Caco-2 (cell line): ENCODE data around the gene ITGB6. TPM values are rescaled to one million over a fixed set of nuclear protein-coding genes. Genes with fewer than 3 reads are reported as not detected.

Source experiments
- BruUV-seq: library from RNA; stranded (reverse); fragments of 400-500 nt; replicated peaks from 2 replicates; lab custom pipeline; 2021; lab: Mats Ljungman, UMichigan
- CTCF ChIA-PET: fragments of 300-600 bp; sonication (Branson Sonifier 250); formaldehyde crosslinking; loops from one replicate; lab custom pipeline; 2022; ENCODE audit warnings: antibody characterized with exemption; lab: Charles Lee
- POLR2A ChIA-PET: fragments of 300-600 bp; sonication (Branson Sonifier 250); formaldehyde crosslinking; loops from one replicate; lab custom pipeline; 2022; ENCODE audit warnings: antibody characterized with exemption; lab: Charles Lee
- DNase-seq, 2 experiments: peaks; one replicate each; pipeline versions ENCODE4 v3.0.0 to v3.0.0-alpha.2; 2020 to 2022
- H3K27me3 ChIP-seq: replicated peaks from 2 replicates; pipeline ENCODE4 v1.6.0; 2011; ENCODE audit warnings: low read length; ENCODE audit not compliant: control insufficient read depth, insufficient read depth
- H3K36me3 ChIP-seq: 2 replicates; pipeline ENCODE4 v1.5.1; 2011; ENCODE audit warnings: low read length; ENCODE audit not compliant: control insufficient read depth, insufficient read depth
- H3K4me1 ChIP-seq: fragments of 250-450 bp; sonication (Bioruptor Pico); 2 replicates; pipeline ENCODE4 v1.5.1; 2020; ENCODE audit warnings: mild to moderate bottlenecking
- H3K4me3 ChIP-seq: 2 replicates; pipeline ENCODE4 v1.5.1; 2011; ENCODE audit warnings: low read depth, mild to moderate bottlenecking, control low read depth, low read length
- H3K9me3 ChIP-seq: fragments of 250-450 bp; sonication (Bioruptor Pico); 2 replicates; pipeline ENCODE4 v1.5.1; 2020; ENCODE audit warnings: mild to moderate bottlenecking, moderate library complexity
- H3K27ac Mint-ChIP-seq: one replicate; pipeline ENCODE4 v1.8.0; 2022; ENCODE audit warnings: mixed read lengths; ENCODE audit not compliant: unreplicated experiment
- H3K27me3 Mint-ChIP-seq: one replicate; pipeline ENCODE4 v1.8.0; 2022; ENCODE audit warnings: mixed read lengths; ENCODE audit not compliant: insufficient read depth, unreplicated experiment
- H3K36me3 Mint-ChIP-seq: one replicate; pipeline ENCODE4 v1.8.0; 2022; ENCODE audit warnings: mild to moderate bottlenecking, mixed read lengths; ENCODE audit not compliant: insufficient read depth, unreplicated experiment
- H3K4me1 Mint-ChIP-seq: one replicate; pipeline ENCODE4 v1.8.0; 2022; ENCODE audit warnings: low read depth, mixed read lengths; ENCODE audit not compliant: unreplicated experiment
- H3K4me3 Mint-ChIP-seq: one replicate; pipeline ENCODE4 v1.8.0; 2022; ENCODE audit warnings: mild to moderate bottlenecking, moderate library complexity, mixed read lengths; ENCODE audit not compliant: unreplicated experiment
- H3K9me3 Mint-ChIP-seq: one replicate; pipeline ENCODE4 v1.8.0; 2022; ENCODE audit warnings: mixed read lengths; ENCODE audit not compliant: unreplicated experiment
- intact Hi-C: fragments of 100-400 bp; cut with micrococcal nuclease; formaldehyde crosslinking; loops from one replicate; pipeline ENCODE4 v1.10.0; 2022; ENCODE audit not compliant: unreplicated experiment
- total RNA-seq: library from RNA; stranded (reverse); gene quantifications from 2 replicates; pipeline ENCODE4 v1.2.3, GENCODE V29; 2022
- TF ChIP-seq, protein P1 (sequence below), 2 experiments: fragments of 200-600 bp in 1 of 2; IDR thresholded peaks; 1 replicate in 1 of 2; 2 replicates in 1 of 2; pipeline versions ENCODE4 v1.5.1 to v1.8.0; 2011 to 2022; ENCODE audit warnings: antibody characterized with exemption in 1 of 2, control low read depth in 1 of 2, inconsistent platforms in 1 of 2, low read depth in 1 of 2, low read length in 1 of 2, mild to moderate bottlenecking in 1 of 2, moderate library complexity in 1 of 2; ENCODE audit not compliant: insufficient read depth in 1 of 2, severe bottlenecking in 1 of 2, unreplicated experiment in 1 of 2

ITGB6 gene
- total RNA-seq, 1 experiment from 2014 or later: 1.7 TPM

DNA sequence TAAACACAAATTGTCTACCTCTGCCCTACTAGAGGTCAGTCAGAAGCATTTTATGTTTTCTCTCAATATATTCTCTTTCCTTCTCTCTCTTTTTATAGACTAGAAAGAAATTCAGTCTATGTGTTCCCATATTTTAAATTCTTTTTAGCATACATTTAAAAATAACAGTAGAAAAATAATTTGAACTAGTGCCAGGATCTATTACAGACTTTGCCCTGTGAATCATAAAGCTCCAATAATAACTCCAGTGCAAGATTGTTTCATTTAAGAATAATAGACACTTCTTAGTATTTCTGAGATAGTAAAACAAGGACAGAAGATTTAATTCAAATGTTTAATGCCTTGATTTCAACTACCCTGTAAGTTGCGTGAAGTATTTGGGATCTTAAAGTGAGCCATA is 60.1 kb downstream of the ITGB6 start:
- intact Hi-C loops: no loop called here
- H3K4me3 ChIP-seq: no peak overlapping the region
- ChIA-PET CTCF (interaction anchor here (0.6 kb wide), 1 partner anchor 294 kb away, joined by 4 read pairs; no protein-coding TSS in a partner anchor), POLR2A (no interaction called here)
- DNase-seq: no peak
- no peaks in the 10 kb centered on the region for H3K36me3 Mint-ChIP-seq
- H3K27ac Mint-ChIP-seq: no peak overlapping the region
- no peaks in the 10 kb centered on the region for H3K4me1 ChIP-seq
- BruUV-seq: no TSS peak
- no peaks in the 10 kb centered on the region for H3K4me1 Mint-ChIP-seq
- TF ChIP-seq, protein P1, sequence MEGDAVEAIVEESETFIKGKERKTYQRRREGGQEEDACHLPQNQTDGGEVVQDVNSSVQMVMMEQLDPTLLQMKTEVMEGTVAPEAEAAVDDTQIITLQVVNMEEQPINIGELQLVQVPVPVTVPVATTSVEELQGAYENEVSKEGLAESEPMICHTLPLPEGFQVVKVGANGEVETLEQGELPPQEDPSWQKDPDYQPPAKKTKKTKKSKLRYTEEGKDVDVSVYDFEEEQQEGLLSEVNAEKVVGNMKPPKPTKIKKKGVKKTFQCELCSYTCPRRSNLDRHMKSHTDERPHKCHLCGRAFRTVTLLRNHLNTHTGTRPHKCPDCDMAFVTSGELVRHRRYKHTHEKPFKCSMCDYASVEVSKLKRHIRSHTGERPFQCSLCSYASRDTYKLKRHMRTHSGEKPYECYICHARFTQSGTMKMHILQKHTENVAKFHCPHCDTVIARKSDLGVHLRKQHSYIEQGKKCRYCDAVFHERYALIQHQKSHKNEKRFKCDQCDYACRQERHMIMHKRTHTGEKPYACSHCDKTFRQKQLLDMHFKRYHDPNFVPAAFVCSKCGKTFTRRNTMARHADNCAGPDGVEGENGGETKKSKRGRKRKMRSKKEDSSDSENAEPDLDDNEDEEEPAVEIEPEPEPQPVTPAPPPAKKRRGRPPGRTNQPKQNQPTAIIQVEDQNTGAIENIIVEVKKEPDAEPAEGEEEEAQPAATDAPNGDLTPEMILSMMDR (IDR thresholded peaks at IDR 0.05; ENCODE audit: insufficient read depth in 1 of 2, low read depth in 1 of 2, low read length in 1 of 2, severe bottlenecking in 1 of 2, unreplicated experiment in 1 of 2): no peak
- no peaks in the 10 kb centered on the region for H3K27me3 Mint-ChIP-seq
- no peak overlapping the region for H3K4me3 Mint-ChIP-seq
- no peaks in the 10 kb centered on the region for H3K9me3 Mint-ChIP-seq
- H3K36me3 ChIP-seq: no peaks in the 10 kb centered on the region
- no peaks in the 10 kb centered on the region for H3K9me3 ChIP-seq
- H3K27me3 ChIP-seq: no peaks in the 10 kb centered on the region

DNA sequence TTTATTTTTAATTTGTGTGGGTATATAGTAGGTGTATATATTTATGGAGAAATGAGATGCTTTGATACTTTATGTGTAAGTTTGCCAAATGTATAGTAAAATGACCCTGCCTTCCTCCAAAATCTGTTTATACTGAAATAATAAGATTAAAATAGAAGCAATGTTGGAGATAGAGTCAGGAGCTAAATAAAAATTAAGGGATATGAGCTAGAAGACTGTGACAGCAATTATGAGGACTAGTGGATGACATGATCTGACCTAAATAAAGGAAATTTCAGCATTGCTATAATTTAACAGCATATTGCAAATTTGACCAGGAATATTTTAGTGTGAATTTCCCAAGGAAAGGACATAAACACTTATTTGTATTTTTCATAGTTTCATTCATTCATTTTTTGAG is 60.7 kb downstream of the ITGB6 start:
- Mint-ChIP-seq H3K4me1 (no peaks in the 10 kb centered on the region), H3K4me3 (no peak overlapping the region), H3K27ac (no peak overlapping the region), H3K36me3 (no peaks in the 10 kb centered on the region), H3K9me3 (no peaks in the 10 kb centered on the region), H3K27me3 (no peaks in the 10 kb centered on the region)
- intact Hi-C loops: no loop called here
- CTCF ChIA-PET: no interaction called here
- H3K4me3 ChIP-seq: no peak overlapping the region
- no peaks in the 10 kb centered on the region for H3K9me3 ChIP-seq
- H3K36me3 ChIP-seq: no peaks in the 10 kb centered on the region
- TF ChIP-seq, protein P1 (IDR thresholded peaks at IDR 0.05; ENCODE audit: insufficient read depth in 1 of 2, low read depth in 1 of 2, low read length in 1 of 2, severe bottlenecking in 1 of 2, unreplicated experiment in 1 of 2): no peak
- no peaks in the 10 kb centered on the region for H3K27me3 ChIP-seq
- POLR2A ChIA-PET: no interaction called here
- DNase-seq: no peak
- H3K4me1 ChIP-seq: no peaks in the 10 kb centered on the region
- BruUV-seq: no TSS peak

DNA sequence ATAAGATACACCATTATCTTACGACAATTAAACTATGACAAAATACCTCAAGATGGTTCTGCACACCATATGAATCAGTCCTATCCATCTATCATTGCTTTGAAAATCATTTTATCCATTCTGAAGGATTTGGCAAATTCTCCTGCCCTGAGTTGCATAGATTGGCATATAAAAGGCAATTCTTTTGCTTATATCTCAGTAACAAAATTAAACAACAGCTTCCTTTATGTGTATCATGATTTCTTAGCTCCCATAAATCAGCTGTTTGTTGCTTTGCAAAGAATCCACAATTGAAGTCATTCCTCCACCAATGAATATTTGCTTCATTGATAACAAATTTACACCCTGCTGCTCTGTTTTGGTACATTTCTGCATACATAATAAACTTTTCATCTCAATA is 61.7 kb downstream of the ITGB6 start:
- Mint-ChIP-seq H3K4me3 (no peak overlapping the region), H3K9me3 (no peaks in the 10 kb centered on the region), H3K36me3 (no peaks in the 10 kb centered on the region), H3K4me1 (no peaks in the 10 kb centered on the region), H3K27me3 (no peaks in the 10 kb centered on the region), H3K27ac (no peak overlapping the region)
- no TSS peak for BruUV-seq
- TF ChIP-seq, protein P1 (IDR thresholded peaks at IDR 0.05; ENCODE audit: insufficient read depth in 1 of 2, low read depth in 1 of 2, low read length in 1 of 2, severe bottlenecking in 1 of 2, unreplicated experiment in 1 of 2): no peak
- no peak for DNase-seq
- intact Hi-C loops: no loop called here
- no peaks in the 10 kb centered on the region for H3K36me3 ChIP-seq
- CTCF ChIA-PET: no interaction called here
- H3K4me3 ChIP-seq: no peak overlapping the region
- no peaks in the 10 kb centered on the region for H3K4me1 ChIP-seq
- H3K27me3 ChIP-seq: no peaks in the 10 kb centered on the region
- H3K9me3 ChIP-seq: no peaks in the 10 kb centered on the region
- POLR2A ChIA-PET: no interaction called here
